Glutamatergic neuron (in vitro differentiated cells): Measurements from ENCODE around the gene GNG10. TPM values are rescaled to one million over a fixed set of nuclear protein-coding genes. Genes with fewer than 3 reads are reported as not detected.
"Not testable (repeated sequence)": the region's sequence is repeated elsewhere in the genome, so short reads cannot be mapped to it uniquely, and the experiment has no call there.

Experiments used
- DNase-seq: peaks from one replicate; pipeline ENCODE4 v3.0.0; 2022
- H3K27ac Mint-ChIP-seq: one replicate; pipeline ENCODE4 v1.8.0; 2020; ENCODE audit warnings: mild to moderate bottlenecking, mixed read lengths, inconsistent platforms; ENCODE audit not compliant: unreplicated experiment
- H3K27me3 Mint-ChIP-seq: one replicate; pipeline ENCODE4 v1.8.0; 2020; ENCODE audit warnings: mild to moderate bottlenecking, moderate library complexity, mixed read lengths, inconsistent platforms; ENCODE audit not compliant: unreplicated experiment
- H3K36me3 Mint-ChIP-seq: one replicate; pipeline ENCODE4 v1.8.0; 2020; ENCODE audit warnings: mild to moderate bottlenecking, mixed read lengths, inconsistent platforms; ENCODE audit not compliant: unreplicated experiment
- H3K4me1 Mint-ChIP-seq: one replicate; pipeline ENCODE4 v1.8.0; 2020; ENCODE audit warnings: mild to moderate bottlenecking, low read depth, mixed read lengths, inconsistent platforms; ENCODE audit not compliant: unreplicated experiment
- H3K4me3 Mint-ChIP-seq: one replicate; pipeline ENCODE4 v1.8.0; 2020; ENCODE audit warnings: mild to moderate bottlenecking, mixed read lengths, inconsistent platforms; ENCODE audit not compliant: unreplicated experiment
- H3K9me3 Mint-ChIP-seq: one replicate; pipeline ENCODE4 v1.8.0; 2020; ENCODE audit warnings: mild to moderate bottlenecking, moderate library complexity, mixed read lengths, inconsistent platforms; ENCODE audit not compliant: unreplicated experiment
- total RNA-seq: library from RNA; stranded (reverse); fragmentation: NEBNext Ultra II Directional; extraction: Animal tissue kit (Norgen Biotek cat#: 25700); gene quantifications from one replicate; pipeline ENCODE4 v1.2.1, GENCODE V29; 2021; ENCODE audit not compliant: unreplicated experiment
- TF ChIP-seq, protein P1 (sequence below): fragments of 200-600 bp; sonication (generic); IDR thresholded peaks from one replicate; pipeline ENCODE4 v1.5.0; 2021; ENCODE audit not compliant: partially characterized antibody, unreplicated experiment

Gene GNG10
- total RNA-seq, 1 donor from 2014 or later = 17.1 TPM

DNA sequence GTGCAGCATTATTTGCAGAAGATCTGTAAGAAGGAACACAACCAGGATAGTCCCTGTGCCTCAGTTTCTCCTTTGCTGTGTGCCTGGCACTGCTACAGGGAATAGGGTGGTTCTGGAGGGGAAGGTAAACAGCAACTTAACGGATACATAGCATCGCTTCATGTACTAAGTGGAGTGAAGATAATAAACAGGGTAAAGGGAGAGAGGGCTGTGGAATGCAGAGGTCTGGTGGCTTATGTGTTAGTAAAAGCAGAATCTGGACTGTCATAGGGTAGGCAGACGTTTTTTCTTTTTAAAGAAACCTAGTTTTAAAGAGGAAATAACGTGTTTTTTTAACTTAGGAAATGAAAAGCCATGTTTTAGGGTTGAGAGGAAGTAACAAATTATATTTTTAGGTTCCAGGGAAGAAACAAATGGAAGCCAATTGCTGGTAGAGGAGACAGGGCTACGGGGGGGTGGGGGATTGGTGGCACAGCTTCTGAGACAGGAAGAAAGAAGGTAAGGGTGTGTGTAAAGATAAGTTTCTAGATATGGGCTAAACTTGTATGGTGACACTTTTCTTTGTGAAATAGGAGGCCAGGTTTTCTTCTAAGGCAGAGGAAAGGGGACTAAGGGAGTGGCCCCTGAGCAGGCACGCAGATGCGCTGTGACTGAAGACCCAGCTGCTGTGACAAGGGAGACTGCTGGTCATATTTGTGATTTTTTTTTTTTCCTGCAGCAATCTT lies 1.3 kb downstream of the GNG10 start:
- DNase-seq = no peak
- peak overlapping the region; percentile 97 for H3K4me3 Mint-ChIP-seq
- TF ChIP-seq, protein P1, sequence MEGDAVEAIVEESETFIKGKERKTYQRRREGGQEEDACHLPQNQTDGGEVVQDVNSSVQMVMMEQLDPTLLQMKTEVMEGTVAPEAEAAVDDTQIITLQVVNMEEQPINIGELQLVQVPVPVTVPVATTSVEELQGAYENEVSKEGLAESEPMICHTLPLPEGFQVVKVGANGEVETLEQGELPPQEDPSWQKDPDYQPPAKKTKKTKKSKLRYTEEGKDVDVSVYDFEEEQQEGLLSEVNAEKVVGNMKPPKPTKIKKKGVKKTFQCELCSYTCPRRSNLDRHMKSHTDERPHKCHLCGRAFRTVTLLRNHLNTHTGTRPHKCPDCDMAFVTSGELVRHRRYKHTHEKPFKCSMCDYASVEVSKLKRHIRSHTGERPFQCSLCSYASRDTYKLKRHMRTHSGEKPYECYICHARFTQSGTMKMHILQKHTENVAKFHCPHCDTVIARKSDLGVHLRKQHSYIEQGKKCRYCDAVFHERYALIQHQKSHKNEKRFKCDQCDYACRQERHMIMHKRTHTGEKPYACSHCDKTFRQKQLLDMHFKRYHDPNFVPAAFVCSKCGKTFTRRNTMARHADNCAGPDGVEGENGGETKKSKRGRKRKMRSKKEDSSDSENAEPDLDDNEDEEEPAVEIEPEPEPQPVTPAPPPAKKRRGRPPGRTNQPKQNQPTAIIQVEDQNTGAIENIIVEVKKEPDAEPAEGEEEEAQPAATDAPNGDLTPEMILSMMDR = no peak
- no peaks in the 10 kb centered on the region for H3K36me3 Mint-ChIP-seq
- H3K27ac Mint-ChIP-seq = peak overlapping the region; percentile 74
- H3K27me3 Mint-ChIP-seq = peaks cover 4% of the 10 kb centered on the region
- H3K4me1 Mint-ChIP-seq = peaks cover 7% of the 10 kb centered on the region
- H3K9me3 Mint-ChIP-seq = peaks cover 17% of the 10 kb centered on the region

DNA sequence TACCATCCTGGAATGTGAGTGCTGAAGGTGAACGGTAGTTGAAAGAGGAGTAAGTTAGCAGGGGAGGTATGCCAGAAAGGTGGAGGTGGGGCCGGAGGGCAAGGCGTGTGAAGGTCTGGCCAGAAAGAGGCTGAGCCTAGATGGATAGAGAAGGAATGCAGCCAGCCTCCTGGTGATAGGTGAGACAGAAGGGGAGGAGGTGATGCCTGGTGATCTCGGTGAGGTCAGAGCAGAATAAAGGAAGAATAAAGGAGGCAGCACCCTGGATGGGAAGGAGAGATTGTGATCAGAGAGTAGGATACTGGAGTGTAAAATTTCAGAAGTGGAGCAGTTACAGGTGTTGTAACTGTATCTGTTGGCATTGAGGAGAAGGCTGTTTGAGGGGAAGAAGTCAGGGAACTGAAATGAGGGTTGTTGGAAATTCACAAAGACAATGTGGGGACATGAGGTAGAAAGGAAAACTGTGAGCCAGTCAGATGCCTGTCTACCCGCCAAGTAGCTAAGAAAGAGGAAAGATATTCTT lies 2.0 kb downstream of the GNG10 start:
- H3K27ac Mint-ChIP-seq = no peak overlapping the region
- TF ChIP-seq, protein P1 = no peak
- no peak for DNase-seq
- peaks cover 4% of the 10 kb centered on the region for H3K27me3 Mint-ChIP-seq
- H3K9me3 Mint-ChIP-seq = peaks cover 17% of the 10 kb centered on the region
- H3K4me3 Mint-ChIP-seq = peak overlapping the region; percentile 26
- peaks cover 7% of the 10 kb centered on the region for H3K4me1 Mint-ChIP-seq
- no peaks in the 10 kb centered on the region for H3K36me3 Mint-ChIP-seq

DNA sequence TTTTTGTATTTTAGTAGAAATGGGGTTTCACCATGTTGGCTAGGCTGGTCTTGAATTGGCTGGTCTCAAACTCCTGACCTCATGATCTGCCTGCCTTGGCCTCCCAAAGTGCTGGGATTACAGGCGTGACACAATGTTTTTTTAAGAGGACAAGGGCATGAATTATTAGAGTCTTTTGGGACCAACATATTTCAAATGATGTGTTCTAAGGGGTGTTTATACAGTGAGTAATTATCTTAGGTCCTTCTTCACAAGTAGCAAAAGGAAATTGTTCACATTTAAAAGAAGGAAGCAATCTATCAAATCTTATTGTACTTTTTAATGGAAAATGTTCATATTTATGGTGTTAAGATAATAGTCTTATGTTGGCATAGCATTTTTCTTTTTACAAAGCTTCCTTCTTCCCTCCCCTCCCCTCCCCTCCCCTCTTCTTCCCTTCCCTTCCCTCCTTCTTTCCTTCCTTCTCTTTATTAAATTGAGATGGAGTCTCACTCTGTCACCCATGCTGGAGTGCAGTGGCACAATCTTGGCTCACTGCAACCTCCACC lies 6.7 kb downstream of the GNG10 start:
- Mint-ChIP-seq H3K4me1 (no peaks in the 10 kb centered on the region), H3K27me3 (no peaks in the 10 kb centered on the region), H3K27ac (no peak overlapping the region), H3K36me3 (no peaks in the 10 kb centered on the region), H3K4me3 (no peak overlapping the region), H3K9me3 (peaks cover 7% of the 10 kb centered on the region)
- DNase-seq = no peak
- TF ChIP-seq, protein P1 = no peak

DNA sequence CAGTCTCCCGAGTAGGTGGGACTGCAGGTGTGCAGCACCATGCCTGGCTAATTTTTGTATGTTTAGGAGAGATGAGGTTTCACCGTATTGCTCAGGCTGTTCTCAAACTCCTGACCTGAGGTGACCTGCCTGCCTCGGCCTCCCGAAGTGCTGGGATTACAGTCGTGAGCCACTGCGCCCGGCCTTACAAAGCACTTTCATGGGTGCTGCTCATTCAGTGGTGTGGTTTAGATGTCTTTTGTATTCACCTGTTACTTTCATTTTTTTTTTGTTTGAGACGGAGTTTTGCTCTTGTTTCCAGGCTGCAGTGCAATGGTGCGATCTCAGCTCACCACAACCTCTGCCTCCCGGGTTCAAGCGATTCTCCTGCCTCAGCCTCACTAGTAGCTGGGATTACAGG lies 7.2 kb downstream of the GNG10 start:
- not testable (repeated sequence) for H3K4me1 Mint-ChIP-seq, H3K27ac Mint-ChIP-seq, H3K4me3 Mint-ChIP-seq, H3K9me3 Mint-ChIP-seq, H3K27me3 Mint-ChIP-seq, DNase-seq, H3K36me3 Mint-ChIP-seq

DNA sequence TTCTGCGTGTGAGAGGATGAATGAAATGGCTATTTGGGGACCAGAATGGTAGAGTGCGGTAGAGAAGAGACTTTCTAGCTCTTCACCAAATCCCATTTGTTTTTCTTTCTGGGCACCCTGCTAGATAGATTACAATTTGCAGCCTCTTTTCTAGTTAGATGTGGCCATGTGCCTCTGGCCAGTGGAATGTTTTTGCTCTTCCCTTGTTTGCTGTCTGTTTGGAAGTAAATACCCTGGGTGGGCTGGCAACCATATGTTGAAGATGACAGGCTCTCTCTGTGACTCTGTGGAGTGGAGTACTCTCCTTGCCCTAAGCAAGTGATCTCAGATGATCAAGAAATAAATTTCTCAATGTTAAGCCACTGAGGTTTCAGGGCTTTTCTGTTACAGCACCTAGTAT lies 12.9 kb downstream of the GNG10 start:
- Mint-ChIP-seq H3K4me1 (no peaks in the 10 kb centered on the region), H3K27me3 (peaks cover 2% of the 10 kb centered on the region)
- TF ChIP-seq, protein P1 = no peak

More for the DNA sequence above, 12.9 kb downstream of the GNG10 start:
- H3K9me3 Mint-ChIP-seq = no peaks in the 10 kb centered on the region
- no peaks in the 10 kb centered on the region for H3K36me3 Mint-ChIP-seq
- no peak overlapping the region for H3K4me3 Mint-ChIP-seq
- no peak for DNase-seq
- no peak overlapping the region for H3K27ac Mint-ChIP-seq
